Muscle layer of colon (tissue), 2 donors: ENCODE results near the gene UBE2L6.
"Not testable (repeated sequence)": the region's sequence is repeated elsewhere in the genome, so short reads cannot be mapped to it uniquely, and the experiment has no call there.

Experiments used
- H3K27ac ChIP-seq: one replicate; pipeline ENCODE4 v1.7.0; 2013; ENCODE audit warnings: low read depth, mild to moderate bottlenecking, low read length, moderate library complexity
- H3K27me3 ChIP-seq, 2 donors: one replicate each; pipeline ENCODE4 v1.7.0; 2013; ENCODE audit warnings: low read length in 2 of 2, mild to moderate bottlenecking in 2 of 2; ENCODE audit not compliant: insufficient read depth in 2 of 2, control insufficient read depth in 1 of 2
- H3K36me3 ChIP-seq: one replicate; pipeline ENCODE4 v1.7.0; 2013; ENCODE audit warnings: mild to moderate bottlenecking, low read length; ENCODE audit not compliant: insufficient read depth
- H3K4me1 ChIP-seq: one replicate; pipeline ENCODE4 v1.7.0; 2013; ENCODE audit warnings: mild to moderate bottlenecking, low read length; ENCODE audit not compliant: insufficient read depth
- H3K4me3 ChIP-seq, 2 donors: one replicate each; pipeline ENCODE4 v1.7.0; 2013; ENCODE audit warnings: low read length in 2 of 2, low read depth in 1 of 2, mild to moderate bottlenecking in 1 of 2, moderate library complexity in 1 of 2
- H3K9ac ChIP-seq: one replicate; pipeline ENCODE4 v1.7.0; 2013; ENCODE audit warnings: low read length
- H3K9me3 ChIP-seq: one replicate; pipeline ENCODE4 v1.7.0; 2013; ENCODE audit warnings: mild to moderate bottlenecking, low read length
- donor health status: abdominal sarcoma.
- donor health status: Adenocarcinoma of cecum.

Gene UBE2L6

DNA sequence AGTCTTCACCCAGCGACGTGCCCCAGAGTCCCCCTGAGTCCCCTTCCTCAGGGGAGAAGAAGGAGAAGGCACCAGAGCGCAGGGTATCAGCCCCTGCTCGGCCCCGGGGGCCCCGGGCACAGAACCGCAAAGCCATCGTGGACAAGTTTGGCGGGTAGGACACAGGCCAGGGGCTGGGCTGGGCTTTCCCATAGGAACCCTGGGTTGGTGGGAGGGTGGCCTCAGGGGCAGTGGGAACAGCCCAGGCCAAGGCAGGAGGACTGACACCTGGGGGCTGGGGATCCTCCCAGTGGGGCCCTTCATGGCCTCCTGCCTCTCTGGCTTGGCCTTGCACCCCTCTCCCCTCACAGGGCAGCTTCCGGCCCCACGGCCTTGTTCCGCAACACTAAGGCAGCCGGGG, 21.6 kb downstream of the UBE2L6 start:
- H3K4me3 ChIP-seq: no peak overlapping the region
- no peaks in the 10 kb centered on the region for H3K4me1 ChIP-seq
- no peaks in the 10 kb centered on the region for H3K27me3 ChIP-seq
- no peak overlapping the region for H3K9ac ChIP-seq
- peaks cover 16% of the 10 kb centered on the region for H3K36me3 ChIP-seq
- no peak overlapping the region for H3K27ac ChIP-seq
- no peaks in the 10 kb centered on the region for H3K9me3 ChIP-seq

DNA sequence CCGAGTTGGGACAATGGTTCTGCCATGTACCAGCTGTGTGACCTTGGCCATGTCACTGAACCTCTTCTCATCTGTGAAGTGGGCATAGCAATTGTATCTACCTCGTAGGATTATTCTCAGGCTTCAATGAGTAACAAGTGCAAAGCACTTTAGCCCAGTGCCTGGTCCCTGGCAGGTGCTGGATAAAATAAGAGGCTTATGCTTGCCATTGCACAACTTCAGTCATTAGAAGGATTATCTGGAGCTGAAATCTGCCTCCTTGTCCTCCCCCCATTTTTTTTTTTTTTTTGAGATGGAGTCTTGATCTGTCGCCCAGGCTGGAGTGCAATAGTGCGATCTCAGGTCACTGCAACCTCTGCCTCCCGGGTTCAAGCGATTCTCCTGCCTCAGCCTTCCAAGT, 22.9 kb downstream of the UBE2L6 start:
- Histone ChIP-seq H3K27ac (no peak overlapping the region), H3K9ac (no peak overlapping the region), H3K36me3 (peaks cover 3% of the 10 kb centered on the region), H3K4me1 (no peaks in the 10 kb centered on the region), H3K27me3 (no peaks in the 10 kb centered on the region), H3K4me3 (no peak overlapping the region), H3K9me3 (no peaks in the 10 kb centered on the region)

DNA sequence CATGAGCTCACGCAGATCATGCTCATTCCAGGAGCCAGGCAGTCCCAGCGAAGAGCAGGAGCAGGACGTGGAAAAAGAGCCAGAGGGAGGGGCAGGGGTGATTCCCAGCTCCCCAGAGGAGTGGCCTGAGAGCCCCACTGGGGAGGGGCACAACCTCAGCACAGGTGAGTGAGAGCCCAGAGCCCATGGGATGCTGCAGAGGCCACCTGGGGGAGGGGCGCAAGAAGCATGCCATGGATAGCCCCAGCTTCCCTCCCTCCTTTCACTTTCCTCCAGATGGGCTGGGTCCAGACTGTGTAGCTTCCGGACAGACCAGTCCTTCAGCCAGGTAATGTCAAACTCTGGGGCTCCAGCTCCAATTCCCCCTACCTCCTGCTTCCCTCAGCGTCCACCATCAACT, 23.9 kb downstream of the UBE2L6 start:
- H3K27ac ChIP-seq: no peak overlapping the region
- H3K9me3 ChIP-seq: no peaks in the 10 kb centered on the region
- no peak overlapping the region for H3K4me3 ChIP-seq
- no peaks in the 10 kb centered on the region for H3K4me1 ChIP-seq
- no peak overlapping the region for H3K9ac ChIP-seq
- no peaks in the 10 kb centered on the region for H3K36me3 ChIP-seq
- H3K27me3 ChIP-seq: no peaks in the 10 kb centered on the region

DNA sequence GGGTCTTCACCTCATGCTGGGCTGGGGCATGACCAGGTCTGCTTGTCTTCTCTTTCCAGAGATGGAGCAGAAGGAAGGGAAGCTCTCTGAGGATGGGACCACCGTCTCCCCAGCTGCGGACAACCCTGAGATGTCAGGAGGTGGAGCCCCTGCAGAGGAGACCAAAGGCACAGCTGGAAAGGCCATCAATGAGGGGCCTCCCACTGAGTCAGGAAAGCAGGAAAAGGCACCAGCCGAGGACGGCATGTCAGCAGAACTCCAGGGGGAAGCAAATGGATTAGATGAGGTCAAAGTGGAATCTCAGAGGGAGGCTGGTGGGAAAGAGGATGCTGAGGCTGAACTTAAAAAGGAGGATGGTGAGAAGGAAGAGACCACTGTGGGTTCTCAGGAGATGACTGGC, 24.9 kb downstream of the UBE2L6 start:
- Histone ChIP-seq H3K27me3 (no peaks in the 10 kb centered on the region), H3K27ac (no peak overlapping the region), H3K9me3 (no peaks in the 10 kb centered on the region), H3K36me3 (no peaks in the 10 kb centered on the region), H3K4me1 (no peaks in the 10 kb centered on the region), H3K9ac (no peak overlapping the region), H3K4me3 (no peak overlapping the region)

DNA sequence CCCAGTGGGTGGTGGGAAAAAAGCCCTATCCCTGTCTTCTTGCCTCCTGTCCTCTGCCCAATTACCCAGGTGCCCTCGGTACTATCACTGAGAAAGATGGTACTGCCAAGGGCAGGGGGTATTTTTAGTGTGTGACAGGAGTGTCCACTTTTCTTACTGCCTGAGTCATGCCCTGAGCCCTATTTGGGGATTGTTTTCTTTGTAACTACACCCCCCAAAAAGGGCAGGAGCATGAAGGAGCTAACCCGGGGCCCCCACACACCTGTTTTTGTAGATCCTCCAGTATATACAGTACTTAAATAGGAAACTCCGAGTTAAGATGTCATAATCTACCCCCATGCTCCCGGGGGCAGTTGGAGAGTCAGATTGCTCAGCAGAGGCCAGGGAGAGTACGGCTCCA, 26.3 kb downstream of the UBE2L6 start:
- Histone ChIP-seq H3K9me3 (no peaks in the 10 kb centered on the region), H3K27ac (no peak overlapping the region), H3K4me1 (no peaks in the 10 kb centered on the region), H3K36me3 (no peaks in the 10 kb centered on the region), H3K9ac (no peak overlapping the region), H3K4me3 (no peak overlapping the region), H3K27me3 (no peaks in the 10 kb centered on the region)

DNA sequence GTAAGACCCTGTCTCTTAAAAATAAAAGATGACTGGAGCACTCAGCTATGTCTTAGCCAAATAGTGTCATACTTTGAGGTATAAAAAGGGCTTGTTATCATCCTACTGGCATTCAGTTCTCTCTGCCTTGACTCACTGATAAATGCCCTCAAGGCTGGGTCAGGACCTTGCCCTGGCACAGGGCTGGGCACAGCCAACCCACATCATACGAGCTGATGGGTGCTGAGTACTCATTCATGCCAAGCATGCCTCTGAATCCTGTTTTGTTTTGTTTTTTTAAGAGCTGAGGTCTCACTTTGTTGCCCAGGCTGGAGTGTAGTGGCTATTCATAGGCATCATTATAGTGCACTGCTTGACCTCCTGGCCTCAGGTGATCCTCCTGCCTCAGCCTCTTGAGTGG, 28.1 kb downstream of the UBE2L6 start:
- Histone ChIP-seq H3K4me3 (no peak overlapping the region), H3K4me1 (no peaks in the 10 kb centered on the region), H3K9ac (no peak overlapping the region), H3K27me3 (no peaks in the 10 kb centered on the region), H3K9me3 (no peaks in the 10 kb centered on the region), H3K36me3 (no peaks in the 10 kb centered on the region), H3K27ac (no peak overlapping the region)

DNA sequence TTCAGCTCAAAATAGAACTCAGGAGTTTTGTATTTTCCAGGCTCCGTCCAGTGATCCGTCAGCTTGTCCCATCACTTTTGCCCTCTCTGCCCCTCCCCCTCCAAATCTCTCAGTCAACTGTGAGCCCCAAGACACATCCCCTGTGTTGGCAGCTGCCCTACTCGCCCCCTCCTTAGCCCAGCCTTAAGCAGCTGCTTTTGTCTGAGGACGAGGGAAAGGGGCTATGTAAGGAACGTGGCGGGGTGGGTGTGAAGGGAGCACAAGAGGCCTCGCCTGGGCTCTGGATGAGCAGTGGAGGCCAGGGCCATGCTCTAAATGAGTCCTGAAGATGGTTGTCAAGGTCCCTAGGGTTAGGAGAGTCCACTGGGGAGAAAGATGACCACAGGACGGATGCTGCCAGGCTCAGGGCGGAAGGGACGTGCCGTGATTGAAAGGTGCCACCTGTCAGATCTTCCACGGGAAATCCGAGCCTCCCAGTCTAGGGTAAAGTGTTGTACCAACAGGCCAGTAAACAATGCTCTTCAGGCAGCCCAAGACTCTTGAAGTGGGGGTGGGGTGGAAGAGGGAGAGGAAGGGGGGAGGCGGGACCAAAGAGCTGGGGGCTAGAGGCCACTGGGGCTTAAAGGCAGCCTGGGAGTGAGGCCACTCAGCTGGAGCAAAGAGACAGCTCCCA, 30.4 kb downstream of the UBE2L6 start, which contains the start of gene SMTNL1:
Gene SMTNL1 (plus strand): TSS at position 649 of the 673 bp plus-strand sequence. CDS start 5,048 bp downstream, outside the sequence.
- H3K27ac ChIP-seq: no peak within 1 kb of the TSS
- no peak within 1 kb of the TSS for H3K9ac ChIP-seq
- H3K36me3 ChIP-seq: no peaks in the 10 kb centered on the region
- H3K4me3 ChIP-seq: no peak within 1 kb of the TSS
- no peaks in the 10 kb centered on the region for H3K27me3 ChIP-seq
- H3K9me3 ChIP-seq: no peaks in the 10 kb centered on the region
- H3K4me1 ChIP-seq: no peaks in the 10 kb centered on the region

DNA sequence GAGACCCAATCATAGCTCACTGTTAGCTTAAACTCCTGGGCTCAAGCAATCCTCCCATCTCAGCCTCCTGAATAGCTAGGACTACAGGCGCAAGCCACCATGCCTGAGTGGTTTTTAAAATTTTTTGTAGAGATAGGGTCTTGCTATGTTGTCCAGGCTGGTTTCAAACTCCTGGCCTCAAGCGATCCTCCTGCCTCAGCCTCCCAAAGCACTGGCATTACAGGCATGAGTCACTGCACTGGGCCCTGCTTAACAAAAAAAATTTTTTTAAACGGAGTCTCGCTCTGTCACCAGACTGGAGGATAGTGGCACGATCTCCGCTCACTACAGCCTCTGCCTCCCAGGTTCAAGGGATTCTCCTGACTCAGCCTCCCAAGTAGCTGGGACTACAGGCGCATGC, 33.0 kb downstream of the UBE2L6 start:
- H3K9ac ChIP-seq, H3K4me3 ChIP-seq, H3K27me3 ChIP-seq, H3K36me3 ChIP-seq, H3K4me1 ChIP-seq, H3K9me3 ChIP-seq, H3K27ac ChIP-seq: not testable (repeated sequence)

DNA sequence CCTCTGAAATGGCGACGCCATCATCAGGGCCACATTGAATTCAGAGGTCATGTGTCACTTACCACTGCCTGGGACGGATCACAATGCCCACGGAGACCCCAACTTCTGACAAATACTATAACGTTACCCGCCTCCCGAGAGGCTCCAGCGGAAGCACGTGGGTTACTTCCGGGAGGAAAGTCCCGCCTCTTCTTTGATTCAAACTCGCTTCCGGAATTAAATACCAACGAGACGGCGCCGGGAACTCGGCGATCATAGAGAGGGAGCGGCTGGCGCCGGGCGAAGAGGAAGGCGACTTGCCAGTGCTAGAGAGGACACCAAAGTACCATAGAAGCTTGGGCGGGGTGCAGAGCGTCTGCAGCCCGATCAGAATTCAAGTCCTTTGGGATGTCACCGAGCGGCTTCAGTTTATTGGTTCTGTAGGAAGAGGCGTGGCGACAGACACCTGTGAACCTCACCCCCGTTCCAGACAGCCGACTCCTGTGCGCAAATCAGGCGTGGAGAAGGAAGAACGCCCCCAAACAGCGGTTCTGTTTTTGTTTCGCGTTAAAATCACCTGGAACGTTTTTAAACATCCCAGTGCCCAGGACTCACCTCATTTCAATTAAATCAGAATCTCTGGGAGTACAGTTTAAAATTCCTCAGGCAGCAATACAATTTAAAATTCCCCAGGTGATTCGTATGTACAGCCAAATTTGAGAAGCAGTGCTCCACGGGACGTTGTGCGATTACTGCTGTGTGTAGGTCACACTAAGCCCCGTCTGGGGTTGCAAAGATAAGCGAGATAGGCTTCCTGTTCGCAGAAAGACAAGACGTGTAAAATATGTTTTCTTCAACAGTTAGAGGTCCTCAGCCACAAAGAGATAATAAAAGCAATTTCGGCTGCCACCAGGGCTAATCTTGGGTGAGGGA, 36.6 kb downstream of the UBE2L6 start, which contains the start of gene TIMM10:
Gene TIMM10 (minus strand): TSS at position 159 of the 912 bp plus-strand sequence. CDS start 565 bp downstream, outside the sequence.
- Histone ChIP-seq H3K27me3 (no peaks in the 10 kb centered on the region), H3K27ac (peak within 1 kb of the TSS; percentile 87), H3K9ac (peak within 1 kb of the TSS; percentile 56), H3K4me3 (peak within 1 kb of the TSS; percentile 87 to 92), H3K9me3 (no peaks in the 10 kb centered on the region), H3K36me3 (peaks cover 5% of the 10 kb centered on the region), H3K4me1 (peaks cover 7% of the 10 kb centered on the region)

DNA sequence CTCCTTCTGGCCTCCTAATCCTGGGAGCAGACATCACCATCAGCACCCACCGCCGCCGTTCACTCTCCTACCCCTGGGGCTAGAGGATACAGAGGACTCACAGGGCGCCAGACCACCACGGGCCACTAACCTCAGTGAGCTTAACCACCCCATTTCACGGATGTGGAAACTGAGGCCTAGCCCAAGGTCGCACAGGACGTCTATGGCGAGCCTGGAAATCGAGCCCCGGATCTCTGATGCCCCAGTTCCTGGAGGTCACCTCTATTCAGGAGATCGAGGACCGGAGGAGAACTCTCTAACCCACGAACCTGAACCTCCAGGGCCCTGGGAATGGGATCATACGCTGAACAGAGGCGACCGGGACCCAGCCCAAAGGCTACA, 37.3 kb downstream of the UBE2L6 start:
- H3K27me3 ChIP-seq: no peaks in the 10 kb centered on the region
- H3K9ac ChIP-seq: peak overlapping the region; percentile 56
- H3K27ac ChIP-seq: peak overlapping the region; percentile 87
- H3K4me3 ChIP-seq: peak overlapping the region; percentile 87 to 92
- H3K4me1 ChIP-seq: peaks cover 7% of the 10 kb centered on the region
- peaks cover 5% of the 10 kb centered on the region for H3K36me3 ChIP-seq
- no peaks in the 10 kb centered on the region for H3K9me3 ChIP-seq

DNA sequence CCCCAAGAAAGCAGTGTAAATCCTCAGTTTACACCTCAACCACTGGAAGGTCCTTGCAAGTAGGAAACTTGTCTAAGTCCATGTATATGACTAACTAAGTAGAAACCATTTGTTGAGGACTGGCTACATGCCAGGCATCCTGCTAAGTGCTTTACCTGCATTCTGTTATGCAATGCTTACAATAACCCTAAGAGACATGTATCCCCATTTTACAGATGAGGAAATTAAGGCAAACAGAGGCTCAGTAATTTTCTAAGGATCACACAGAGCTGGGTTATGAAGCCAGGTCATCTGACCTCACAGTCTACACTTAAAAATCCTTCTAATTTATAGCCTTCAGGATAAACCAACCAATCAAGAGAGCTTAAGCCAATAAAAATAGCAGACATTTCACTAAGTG, 38.5 kb downstream of the UBE2L6 start:
- Histone ChIP-seq H3K4me1 (peaks cover 7% of the 10 kb centered on the region), H3K36me3 (peaks cover 5% of the 10 kb centered on the region), H3K9me3 (no peaks in the 10 kb centered on the region), H3K9ac (no peak overlapping the region), H3K27ac (no peak overlapping the region), H3K4me3 (no peak overlapping the region), H3K27me3 (no peaks in the 10 kb centered on the region)
